ENCODE results near the gene ELMO1. TPM values are rescaled to one million over a fixed set of nuclear protein-coding genes. Genes with fewer than 3 reads are reported as not detected.

Gene ELMO1
- total RNA-seq, 1 donor from 2014 or later: 53.8 TPM

DNA sequence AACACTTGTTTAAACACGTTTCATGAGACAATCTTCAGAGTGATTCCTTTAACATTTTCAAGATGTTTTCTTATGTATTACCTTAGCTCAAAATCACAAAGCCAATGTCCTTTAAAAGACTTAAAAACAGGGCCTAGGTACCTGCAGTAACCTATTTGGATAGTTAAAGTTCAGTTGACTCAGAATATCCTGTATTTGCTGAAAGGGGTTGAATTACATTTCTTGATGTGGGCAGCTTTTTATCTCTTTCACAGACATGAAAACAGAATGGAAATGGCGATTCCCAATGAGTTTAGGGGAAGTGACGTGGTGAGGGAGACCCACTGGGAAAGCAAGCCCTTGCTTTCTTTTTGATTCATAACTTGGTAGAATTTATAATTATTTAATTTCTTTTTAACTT lies 400.0 kb downstream of the ELMO1 start:
- TF ChIP-seq, protein P1, sequence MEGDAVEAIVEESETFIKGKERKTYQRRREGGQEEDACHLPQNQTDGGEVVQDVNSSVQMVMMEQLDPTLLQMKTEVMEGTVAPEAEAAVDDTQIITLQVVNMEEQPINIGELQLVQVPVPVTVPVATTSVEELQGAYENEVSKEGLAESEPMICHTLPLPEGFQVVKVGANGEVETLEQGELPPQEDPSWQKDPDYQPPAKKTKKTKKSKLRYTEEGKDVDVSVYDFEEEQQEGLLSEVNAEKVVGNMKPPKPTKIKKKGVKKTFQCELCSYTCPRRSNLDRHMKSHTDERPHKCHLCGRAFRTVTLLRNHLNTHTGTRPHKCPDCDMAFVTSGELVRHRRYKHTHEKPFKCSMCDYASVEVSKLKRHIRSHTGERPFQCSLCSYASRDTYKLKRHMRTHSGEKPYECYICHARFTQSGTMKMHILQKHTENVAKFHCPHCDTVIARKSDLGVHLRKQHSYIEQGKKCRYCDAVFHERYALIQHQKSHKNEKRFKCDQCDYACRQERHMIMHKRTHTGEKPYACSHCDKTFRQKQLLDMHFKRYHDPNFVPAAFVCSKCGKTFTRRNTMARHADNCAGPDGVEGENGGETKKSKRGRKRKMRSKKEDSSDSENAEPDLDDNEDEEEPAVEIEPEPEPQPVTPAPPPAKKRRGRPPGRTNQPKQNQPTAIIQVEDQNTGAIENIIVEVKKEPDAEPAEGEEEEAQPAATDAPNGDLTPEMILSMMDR (IDR thresholded peaks at IDR 0.05): no peak
- Histone ChIP-seq H3K27ac (no peak overlapping the region), H3K4me1 (peaks cover 6% of the 10 kb centered on the region), H3K27me3 (no peaks in the 10 kb centered on the region), H3K4me3 (no peak overlapping the region), H3K9me3 (no peaks in the 10 kb centered on the region), H3K36me3 (no peaks in the 10 kb centered on the region)
- no peak for DNase-seq
- ATAC-seq: no peak
- intact Hi-C loops (cut with DNase I): no loop called here

DNA sequence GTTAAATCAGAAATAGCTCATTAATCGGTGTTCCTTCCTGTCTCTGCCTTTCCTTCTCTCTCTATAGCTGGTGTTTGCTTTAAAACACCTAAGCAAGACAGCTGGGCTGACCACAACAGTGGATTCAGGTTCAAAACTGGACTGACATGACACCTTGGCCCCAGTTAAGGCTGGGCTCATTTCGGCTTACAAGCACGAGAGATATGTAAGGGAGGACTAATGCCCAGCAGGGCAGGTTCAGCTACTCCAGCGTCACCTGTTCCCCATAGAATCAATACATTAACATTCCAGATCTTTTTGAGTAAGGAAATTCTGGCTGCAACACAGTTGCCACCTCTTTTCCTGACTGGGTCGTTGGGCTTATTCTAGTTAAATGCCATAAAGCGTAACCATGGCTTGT lies 401.4 kb downstream of the ELMO1 start:
- H3K4me1 ChIP-seq: peaks cover 6% of the 10 kb centered on the region
- no peaks in the 10 kb centered on the region for H3K36me3 ChIP-seq
- intact Hi-C loops (cut with DNase I): no loop called here
- ATAC-seq: no peak
- H3K27me3 ChIP-seq: no peaks in the 10 kb centered on the region
- H3K9me3 ChIP-seq: no peaks in the 10 kb centered on the region
- no peak for DNase-seq
- H3K27ac ChIP-seq: no peak overlapping the region
- TF ChIP-seq, protein P1 (IDR thresholded peaks at IDR 0.05): no peak
- H3K4me3 ChIP-seq: no peak overlapping the region

DNA sequence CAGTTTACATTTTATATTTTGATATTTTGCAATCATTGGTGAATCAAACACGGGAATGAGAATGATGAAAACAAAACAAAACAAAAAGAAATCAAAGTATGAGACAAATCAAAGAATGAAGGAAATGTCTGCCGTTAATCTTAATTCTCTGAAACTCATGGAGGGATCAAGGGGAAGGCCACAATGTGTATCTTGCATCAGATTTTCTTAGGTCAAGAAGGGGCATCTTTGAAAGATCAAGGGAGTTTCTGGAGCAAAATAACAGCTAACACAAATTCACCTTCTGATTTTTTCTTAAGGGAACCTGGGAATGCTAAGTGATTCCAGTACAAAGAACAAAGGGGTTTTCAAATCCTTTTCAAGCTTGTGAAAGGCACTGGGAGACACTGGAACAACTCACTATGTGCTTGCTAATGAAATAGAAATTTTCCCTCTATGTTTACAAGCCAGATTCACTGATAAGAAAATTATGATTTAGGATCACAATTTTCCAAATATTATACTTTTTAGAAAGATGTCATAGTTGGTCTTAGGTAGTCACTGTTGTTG lies 402.1 kb downstream of the ELMO1 start:
- intact Hi-C loops (cut with DNase I): no loop called here
- Histone ChIP-seq H3K36me3 (no peaks in the 10 kb centered on the region), H3K4me1 (peaks cover 6% of the 10 kb centered on the region), H3K4me3 (no peak overlapping the region), H3K27ac (no peak overlapping the region), H3K27me3 (no peaks in the 10 kb centered on the region), H3K9me3 (no peaks in the 10 kb centered on the region)
- DNase-seq: no peak
- TF ChIP-seq, protein P1 (IDR thresholded peaks at IDR 0.05): no peak
- no peak for ATAC-seq

DNA sequence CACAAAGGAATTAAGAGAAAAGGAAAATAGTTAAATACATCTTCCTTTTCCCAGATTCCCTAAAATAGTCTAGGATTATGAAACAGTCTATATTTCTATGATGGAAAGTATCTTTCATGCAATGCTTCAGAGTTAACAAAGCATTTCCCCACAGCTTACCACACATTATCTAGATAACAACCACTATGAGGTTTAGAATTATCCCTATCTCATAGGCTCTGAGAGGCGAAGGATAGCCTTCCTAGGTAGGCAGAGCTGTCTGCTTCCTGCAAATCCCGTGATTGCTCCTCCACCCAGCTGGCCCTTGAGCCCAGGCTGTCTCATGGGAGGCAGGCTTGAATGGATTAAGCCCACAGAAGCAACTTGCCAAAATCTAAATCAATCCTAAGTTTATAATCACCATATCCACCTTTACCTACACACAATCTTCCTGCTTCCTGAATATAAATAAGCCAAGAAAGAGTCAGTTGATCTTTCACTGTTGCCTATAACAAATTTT lies 402.9 kb downstream of the ELMO1 start:
- Histone ChIP-seq H3K4me3 (no peak overlapping the region), H3K27me3 (no peaks in the 10 kb centered on the region), H3K27ac (no peak overlapping the region), H3K36me3 (no peaks in the 10 kb centered on the region), H3K4me1 (peaks cover 6% of the 10 kb centered on the region), H3K9me3 (no peaks in the 10 kb centered on the region)
- TF ChIP-seq, protein P1 (IDR thresholded peaks at IDR 0.05): no peak
- DNase-seq (no peak), ATAC-seq (no peak)
- intact Hi-C loops (cut with DNase I): no loop called here

DNA sequence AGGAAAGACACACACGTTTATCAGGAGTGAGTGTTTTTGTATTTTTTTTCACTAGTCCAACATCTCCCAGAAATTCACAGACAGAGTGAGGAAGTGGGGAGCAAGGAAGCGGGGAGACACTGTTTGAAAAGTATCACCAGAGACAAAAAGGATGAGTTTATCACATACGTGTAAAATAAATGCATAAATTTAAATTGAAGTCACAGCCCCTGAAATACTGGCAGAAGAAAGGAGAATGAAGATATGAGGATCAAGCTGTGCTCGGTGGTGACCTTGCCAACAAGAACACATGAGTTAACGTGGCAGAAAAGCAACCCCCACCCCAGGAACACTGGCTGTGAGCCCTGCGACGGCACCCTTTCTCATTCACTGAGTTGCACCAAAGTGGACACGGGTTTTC lies 407.2 kb downstream of the ELMO1 start:
- TF ChIP-seq, protein P1 (IDR thresholded peaks at IDR 0.05): no peak
- intact Hi-C loops (cut with DNase I): no loop called here
- Histone ChIP-seq H3K27me3 (no peaks in the 10 kb centered on the region), H3K9me3 (peaks cover 7% of the 10 kb centered on the region), H3K27ac (no peak overlapping the region), H3K4me1 (peaks cover 6% of the 10 kb centered on the region), H3K4me3 (no peak overlapping the region), H3K36me3 (no peaks in the 10 kb centered on the region)
- DNase-seq: no peak
- no peak for ATAC-seq

DNA sequence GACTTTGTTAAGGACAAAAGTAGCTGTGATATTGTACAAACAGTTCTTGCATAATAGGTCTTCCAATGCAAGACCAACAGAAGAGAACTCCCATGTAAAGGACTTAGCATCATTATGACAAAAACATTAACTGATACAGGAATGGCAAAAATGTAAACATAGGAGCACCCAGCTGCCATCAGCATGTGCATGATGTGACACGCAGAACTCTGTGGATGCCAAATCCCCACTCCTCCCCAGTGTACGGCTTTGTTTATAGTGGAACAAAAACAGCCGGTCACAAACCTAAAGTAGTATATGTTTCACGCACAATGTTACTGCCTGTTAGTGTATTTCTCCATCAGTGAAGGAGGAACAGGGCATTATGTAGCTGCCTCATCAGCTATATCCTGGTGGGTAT lies 408.3 kb downstream of the ELMO1 start:
- H3K4me3 ChIP-seq: no peak overlapping the region
- H3K27me3 ChIP-seq: no peaks in the 10 kb centered on the region
- intact Hi-C loops (cut with DNase I): no loop called here
- TF ChIP-seq, protein P1 (IDR thresholded peaks at IDR 0.05): no peak
- H3K36me3 ChIP-seq: no peaks in the 10 kb centered on the region
- DNase-seq (no peak), ATAC-seq (no peak)
- H3K9me3 ChIP-seq: peaks cover 7% of the 10 kb centered on the region
- no peak overlapping the region for H3K27ac ChIP-seq
- no peaks in the 10 kb centered on the region for H3K4me1 ChIP-seq
